ENCODE results near the gene ABCD4. TPM values are rescaled to one million over a fixed set of nuclear protein-coding genes. Genes with fewer than 3 reads are reported as not detected.

ABCD4 gene
- total and polyA plus RNA-seq, 2 experiments from 2014 or later, result 60.5 to 73.1 TPM

DNA sequence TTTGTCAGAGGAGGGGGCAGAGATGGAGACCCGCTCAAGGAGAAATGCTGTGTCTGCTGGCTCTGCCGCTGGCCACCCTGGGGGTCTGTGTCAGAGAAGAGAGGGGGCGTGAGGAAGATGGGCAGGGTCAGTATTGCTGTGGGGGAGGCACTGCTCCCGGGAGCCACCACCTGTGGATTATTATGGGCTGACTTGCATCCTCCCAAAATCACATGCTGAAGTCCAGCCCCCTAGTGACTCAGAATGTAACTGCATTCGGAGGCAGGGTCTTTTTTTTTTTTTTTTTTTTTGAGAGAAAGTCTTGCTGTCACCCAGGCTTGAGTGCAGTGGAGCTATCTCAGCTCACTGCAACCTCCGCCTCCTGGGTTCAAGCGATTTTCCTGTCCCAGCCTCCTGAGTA, 12.3 kb downstream of the ABCD4 start:
- ATAC-seq, result peak; percentile 21; the same call in 2 of the 3 replicates
- Mint-ChIP-seq H3K36me3 (ENCODE audit: low read depth) (peaks cover 84% of the 10 kb centered on the region), H3K27me3 (ENCODE audit: insufficient read depth, low read depth, poor library complexity) (peaks cover 4% of the 10 kb centered on the region)

DNA sequence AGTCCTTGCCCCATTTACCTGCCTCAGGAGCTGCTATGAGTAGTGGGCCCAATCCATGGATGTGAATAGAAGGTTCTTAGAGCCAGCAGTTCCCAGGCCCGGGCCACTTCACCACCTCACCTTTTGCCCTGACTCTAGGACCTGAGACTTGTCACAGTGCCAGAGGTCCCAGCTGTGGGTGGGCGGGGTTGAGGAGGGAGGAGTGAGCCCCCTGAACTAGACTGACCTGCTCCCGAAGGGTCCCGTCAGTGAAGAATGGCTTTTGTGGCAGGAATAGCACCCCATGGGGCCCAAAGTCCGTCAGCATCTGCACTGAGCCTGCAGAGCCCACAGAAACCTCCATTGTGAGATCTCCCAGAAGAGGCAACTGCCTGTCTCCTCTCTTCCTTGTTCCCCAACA, 12.9 kb downstream of the ABCD4 start:
- H3K4me1 ChIP-seq (ENCODE audit: insufficient read depth), result 0 out of 2 replicates have a peak, but pooled peaks cover 4% of the 10 kb centered on the region
- no peak overlapping the region for H3K27ac ChIP-seq (ENCODE audit: low read depth)
- H3F3A ChIP-seq (replicated peaks; ENCODE audit: low read depth), result peaks cover 22% of the 10 kb centered on the region; the same call in 1 of the 2 replicates
- Mint-ChIP-seq H3K4me3 (no peak overlapping the region), H3K4me1 (peaks cover 7% of the 10 kb centered on the region), H3K36me3 (ENCODE audit: low read depth) (peaks cover 86% of the 10 kb centered on the region), H3K27me3 (ENCODE audit: insufficient read depth, low read depth, poor library complexity) (peaks cover 4% of the 10 kb centered on the region), H3K9me3 (no peaks in the 10 kb centered on the region), H3K27ac (no peak overlapping the region)
- H4K20me1 ChIP-seq (replicated peaks; ENCODE audit: insufficient read depth), result peaks cover 25% of the 10 kb centered on the region
- H3K27me3 ChIP-seq (ENCODE audit: insufficient read depth), result no peaks in the 10 kb centered on the region
- H3K36me3 ChIP-seq (ENCODE audit: insufficient read depth), result peaks cover 39% of the 10 kb centered on the region
- no peaks in the 10 kb centered on the region for H3K9me2 ChIP-seq (ENCODE audit: insufficient read depth)
- ATAC-seq, result no peak
- no peak overlapping the region for H3K4me3 ChIP-seq
- H3K79me2 ChIP-seq (replicated peaks; ENCODE audit: insufficient read depth), result peaks cover 13% of the 10 kb centered on the region
- H2AFZ ChIP-seq, result no peak overlapping the region
- no peak overlapping the region for H3K4me2 ChIP-seq
- DNase-seq (ENCODE audit: low spot score), result no peak
- TF ChIP-seq ZNF114 (CRISPR knock-in tag; IDR thresholded peaks at IDR 0.05) (no peak), CREB1 (CRISPR knock-in tag; IDR thresholded peaks at IDR 0.05; ENCODE audit: low read depth) (no peak), EZH2 (IDR thresholded peaks at IDR 0.05; ENCODE audit: low read depth, unreplicated experiment) (no peak), ZNF331 (CRISPR knock-in tag; IDR thresholded peaks at IDR 0.05; ENCODE audit: low read depth) (no peak), EZH2phosphoT487 (IDR thresholded peaks at IDR 0.05; ENCODE audit: unreplicated experiment) (no peak), STAT1 (IDR thresholded peaks at IDR 0.05; ENCODE audit: unreplicated experiment) (no peak), POLR2AphosphoS5 (IDR thresholded peaks at IDR 0.05; ENCODE audit: low read depth) (no peak)
- TF ChIP-seq, protein P1, sequence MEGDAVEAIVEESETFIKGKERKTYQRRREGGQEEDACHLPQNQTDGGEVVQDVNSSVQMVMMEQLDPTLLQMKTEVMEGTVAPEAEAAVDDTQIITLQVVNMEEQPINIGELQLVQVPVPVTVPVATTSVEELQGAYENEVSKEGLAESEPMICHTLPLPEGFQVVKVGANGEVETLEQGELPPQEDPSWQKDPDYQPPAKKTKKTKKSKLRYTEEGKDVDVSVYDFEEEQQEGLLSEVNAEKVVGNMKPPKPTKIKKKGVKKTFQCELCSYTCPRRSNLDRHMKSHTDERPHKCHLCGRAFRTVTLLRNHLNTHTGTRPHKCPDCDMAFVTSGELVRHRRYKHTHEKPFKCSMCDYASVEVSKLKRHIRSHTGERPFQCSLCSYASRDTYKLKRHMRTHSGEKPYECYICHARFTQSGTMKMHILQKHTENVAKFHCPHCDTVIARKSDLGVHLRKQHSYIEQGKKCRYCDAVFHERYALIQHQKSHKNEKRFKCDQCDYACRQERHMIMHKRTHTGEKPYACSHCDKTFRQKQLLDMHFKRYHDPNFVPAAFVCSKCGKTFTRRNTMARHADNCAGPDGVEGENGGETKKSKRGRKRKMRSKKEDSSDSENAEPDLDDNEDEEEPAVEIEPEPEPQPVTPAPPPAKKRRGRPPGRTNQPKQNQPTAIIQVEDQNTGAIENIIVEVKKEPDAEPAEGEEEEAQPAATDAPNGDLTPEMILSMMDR (conservative IDR thresholded peaks at IDR 0.05; ENCODE audit: low read depth in 2 of 2), result no peak

More for the DNA sequence above, 12.3 kb downstream of the ABCD4 start:
- peaks cover 13% of the 10 kb centered on the region for H3K79me2 ChIP-seq (replicated peaks; ENCODE audit: insufficient read depth)
- H3K27me3 ChIP-seq (ENCODE audit: insufficient read depth), result no peaks in the 10 kb centered on the region
- H3K4me2 ChIP-seq, result no peak overlapping the region
- no peak overlapping the region for H3K4me3 ChIP-seq
- H3K36me3 ChIP-seq (ENCODE audit: insufficient read depth), result peaks cover 35% of the 10 kb centered on the region
- no peak overlapping the region for H2AFZ ChIP-seq
- peak; percentile 64 for DNase-seq (ENCODE audit: low spot score)
- H3K4me1 ChIP-seq (ENCODE audit: insufficient read depth), result 0 out of 2 replicates have a peak, but pooled peaks cover 4% of the 10 kb centered on the region
- Mint-ChIP-seq H3K27ac (no peak overlapping the region), H3K9me3 (no peaks in the 10 kb centered on the region), H3K4me1 (peaks cover 8% of the 10 kb centered on the region), H3K4me3 (no peak overlapping the region)
- H3K9me2 ChIP-seq (ENCODE audit: insufficient read depth), result no peaks in the 10 kb centered on the region
- peaks cover 26% of the 10 kb centered on the region; the same call in 1 of the 2 replicates for H3F3A ChIP-seq (replicated peaks; ENCODE audit: low read depth)
- TF ChIP-seq, protein P1 (conservative IDR thresholded peaks at IDR 0.05; ENCODE audit: low read depth in 2 of 2), result peak; percentile 47 to 57
- TF ChIP-seq EZH2 (IDR thresholded peaks at IDR 0.05; ENCODE audit: low read depth, unreplicated experiment), result no peak
- TF ChIP-seq, protein P2, sequence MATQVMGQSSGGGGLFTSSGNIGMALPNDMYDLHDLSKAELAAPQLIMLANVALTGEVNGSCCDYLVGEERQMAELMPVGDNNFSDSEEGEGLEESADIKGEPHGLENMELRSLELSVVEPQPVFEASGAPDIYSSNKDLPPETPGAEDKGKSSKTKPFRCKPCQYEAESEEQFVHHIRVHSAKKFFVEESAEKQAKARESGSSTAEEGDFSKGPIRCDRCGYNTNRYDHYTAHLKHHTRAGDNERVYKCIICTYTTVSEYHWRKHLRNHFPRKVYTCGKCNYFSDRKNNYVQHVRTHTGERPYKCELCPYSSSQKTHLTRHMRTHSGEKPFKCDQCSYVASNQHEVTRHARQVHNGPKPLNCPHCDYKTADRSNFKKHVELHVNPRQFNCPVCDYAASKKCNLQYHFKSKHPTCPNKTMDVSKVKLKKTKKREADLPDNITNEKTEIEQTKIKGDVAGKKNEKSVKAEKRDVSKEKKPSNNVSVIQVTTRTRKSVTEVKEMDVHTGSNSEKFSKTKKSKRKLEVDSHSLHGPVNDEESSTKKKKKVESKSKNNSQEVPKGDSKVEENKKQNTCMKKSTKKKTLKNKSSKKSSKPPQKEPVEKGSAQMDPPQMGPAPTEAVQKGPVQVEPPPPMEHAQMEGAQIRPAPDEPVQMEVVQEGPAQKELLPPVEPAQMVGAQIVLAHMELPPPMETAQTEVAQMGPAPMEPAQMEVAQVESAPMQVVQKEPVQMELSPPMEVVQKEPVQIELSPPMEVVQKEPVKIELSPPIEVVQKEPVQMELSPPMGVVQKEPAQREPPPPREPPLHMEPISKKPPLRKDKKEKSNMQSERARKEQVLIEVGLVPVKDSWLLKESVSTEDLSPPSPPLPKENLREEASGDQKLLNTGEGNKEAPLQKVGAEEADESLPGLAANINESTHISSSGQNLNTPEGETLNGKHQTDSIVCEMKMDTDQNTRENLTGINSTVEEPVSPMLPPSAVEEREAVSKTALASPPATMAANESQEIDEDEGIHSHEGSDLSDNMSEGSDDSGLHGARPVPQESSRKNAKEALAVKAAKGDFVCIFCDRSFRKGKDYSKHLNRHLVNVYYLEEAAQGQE (IDR thresholded peaks at IDR 0.05; ENCODE audit: unreplicated experiment), result no peak
- no peak overlapping the region for H3K27ac ChIP-seq (ENCODE audit: low read depth)
- H4K20me1 ChIP-seq (replicated peaks; ENCODE audit: insufficient read depth), result peaks cover 24% of the 10 kb centered on the region
